ENCODE results near the gene RAP1GDS1.

RAP1GDS1 gene

DNA sequence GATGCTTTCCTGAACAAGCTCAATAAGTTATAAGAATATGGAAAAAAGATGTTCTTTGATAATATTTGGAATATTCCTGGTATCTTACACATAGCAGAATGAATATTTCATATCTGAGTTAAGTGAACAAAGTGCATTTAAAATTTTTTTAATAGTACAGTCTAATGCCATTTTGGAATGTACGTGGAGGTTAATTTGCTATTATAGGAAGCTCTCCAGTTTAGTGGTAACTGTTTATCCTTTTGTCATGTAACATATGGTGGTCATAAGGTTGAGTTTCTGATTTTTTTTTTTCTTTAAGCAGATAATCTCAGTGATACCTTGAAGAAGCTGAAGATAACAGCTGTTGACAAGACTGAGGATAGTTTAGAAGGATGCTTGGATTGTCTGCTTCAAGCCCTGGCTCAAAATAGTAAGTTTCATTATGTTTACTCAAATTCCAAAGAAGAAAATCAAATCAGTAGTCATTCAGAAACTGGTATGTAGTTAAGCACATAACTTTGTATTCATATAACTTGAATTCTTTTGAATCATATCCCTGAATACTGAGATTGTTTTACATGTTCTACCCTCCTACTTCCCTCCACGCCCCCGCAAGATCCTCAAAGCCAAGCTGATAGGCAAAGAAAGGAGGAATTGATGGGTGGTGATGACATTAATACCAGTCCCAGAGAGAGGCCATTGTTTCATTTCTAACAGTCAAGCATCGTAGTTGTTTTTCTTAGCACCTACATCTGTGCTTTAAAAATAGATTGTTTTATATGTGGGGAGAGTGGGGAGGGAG, 32.1 kb downstream of the RAP1GDS1 start:
- H3K4me1 ChIP-seq (ENCODE audit: control insufficient read depth, insufficient read depth, low read length) = no peaks in the 10 kb centered on the region
- no peaks in the 10 kb centered on the region for H3K36me3 ChIP-seq (ENCODE audit: control insufficient read depth in 2 of 2, insufficient read depth in 1 of 2, low read length in 2 of 2)
- ChIA-PET POLR2A (no interaction called here), CTCF (no interaction called here)
- H3K4me3 ChIP-seq (ENCODE audit: low read depth, low read length) = no peak overlapping the region
- TF ChIP-seq EGR2 (tag by site-specific recombination; IDR thresholded peaks at IDR 0.05; ENCODE audit: low read depth) = peak; percentile 40; the same call in 1 of the 2 replicates
- no peak for TF ChIP-seq ZNF292 (tag by site-specific recombination; IDR thresholded peaks at IDR 0.05; ENCODE audit: borderline replicate concordance, low read depth)
- H3K27ac ChIP-seq (ENCODE audit: extremely low read depth, low read depth, low read length) = no peak overlapping the region
- no peaks in the 10 kb centered on the region for H3K9me3 ChIP-seq (ENCODE audit: control insufficient read depth, insufficient read depth, low read depth, low read length)

DNA sequence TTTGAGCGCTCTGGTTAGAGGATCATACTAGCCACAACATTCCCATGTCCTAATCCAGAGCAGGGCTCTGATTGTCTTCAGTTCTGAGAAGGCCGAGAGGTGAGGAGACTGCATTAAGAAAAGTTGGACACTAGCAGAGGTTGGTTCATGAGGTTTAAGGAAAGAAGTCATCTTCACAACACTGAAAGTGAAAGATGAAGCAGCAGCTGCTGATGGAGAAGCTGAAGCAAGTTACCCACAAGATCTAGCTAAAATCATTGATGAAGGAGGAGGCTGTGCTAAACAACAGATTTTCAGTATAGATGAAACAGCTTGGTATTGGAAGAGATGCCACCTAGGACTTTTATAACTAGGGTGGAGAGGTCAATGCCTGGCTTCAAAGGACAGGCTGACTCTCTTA, 36.8 kb downstream of the RAP1GDS1 start:
- no peaks in the 10 kb centered on the region for H3K9me3 ChIP-seq (ENCODE audit: control insufficient read depth, insufficient read depth, low read depth, low read length)
- ChIA-PET CTCF (no interaction called here), POLR2A (no interaction called here)
- no peak overlapping the region for H3K4me3 ChIP-seq (ENCODE audit: low read depth, low read length)
- no peak overlapping the region for H3K27ac ChIP-seq (ENCODE audit: extremely low read depth, low read depth, low read length)
- no peak for TF ChIP-seq ZNF645 (tag by site-specific recombination; IDR thresholded peaks at IDR 0.05)
- no peak for TF ChIP-seq ZNF837 (tag by site-specific recombination; IDR thresholded peaks at IDR 0.05)
- TF ChIP-seq ZNF747 (tag by site-specific recombination; IDR thresholded peaks at IDR 0.05) = no peak
- TF ChIP-seq ZNF610 (tag by site-specific recombination; IDR thresholded peaks at IDR 0.05; ENCODE audit: borderline replicate concordance) = no peak
- no peak for TF ChIP-seq ZNF433 (tag by site-specific recombination; IDR thresholded peaks at IDR 0.05; ENCODE audit: low read depth)
- TF ChIP-seq ZNF221 (tag by site-specific recombination; IDR thresholded peaks at IDR 0.05; ENCODE audit: borderline replicate concordance) = no peak
- no peak for TF ChIP-seq ZNF449 (tag by site-specific recombination; IDR thresholded peaks at IDR 0.05)
- no peak for TF ChIP-seq ZBTB21 (tag by site-specific recombination; IDR thresholded peaks at IDR 0.05)
- no peak for TF ChIP-seq ZNF677 (tag by site-specific recombination; IDR thresholded peaks at IDR 0.05)
- TF ChIP-seq, protein P1, sequence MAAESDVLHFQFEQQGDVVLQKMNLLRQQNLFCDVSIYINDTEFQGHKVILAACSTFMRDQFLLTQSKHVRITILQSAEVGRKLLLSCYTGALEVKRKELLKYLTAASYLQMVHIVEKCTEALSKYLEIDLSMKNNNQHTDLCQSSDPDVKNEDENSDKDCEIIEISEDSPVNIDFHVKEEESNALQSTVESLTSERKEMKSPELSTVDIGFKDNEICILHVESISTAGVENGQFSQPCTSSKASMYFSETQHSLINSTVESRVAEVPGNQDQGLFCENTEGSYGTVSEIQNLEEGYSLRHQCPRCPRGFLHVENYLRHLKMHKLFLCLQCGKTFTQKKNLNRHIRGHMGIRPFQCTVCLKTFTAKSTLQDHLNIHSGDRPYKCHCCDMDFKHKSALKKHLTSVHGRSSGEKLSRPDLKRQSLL (tag by site-specific recombination; IDR thresholded peaks at IDR 0.05) = no peak
- no peak for TF ChIP-seq GFI1B (tag by site-specific recombination; IDR thresholded peaks at IDR 0.05)
- no peaks in the 10 kb centered on the region for H3K4me1 ChIP-seq (ENCODE audit: control insufficient read depth, insufficient read depth, low read length)
- H3K36me3 ChIP-seq (ENCODE audit: control insufficient read depth in 2 of 2, insufficient read depth in 1 of 2, low read length in 2 of 2) = no peaks in the 10 kb centered on the region

GRCh38 chr4:98300706-98301105, 39.5 kb downstream of the RAP1GDS1 start:
- H3K4me3 ChIP-seq (ENCODE audit: low read depth, low read length) = no peak overlapping the region
- H3K9me3 ChIP-seq (ENCODE audit: control insufficient read depth, insufficient read depth, low read depth, low read length) = no peaks in the 10 kb centered on the region
- no peak overlapping the region for H3K27ac ChIP-seq (ENCODE audit: extremely low read depth, low read depth, low read length)
- no peaks in the 10 kb centered on the region for H3K4me1 ChIP-seq (ENCODE audit: control insufficient read depth, insufficient read depth, low read length)
- no peaks in the 10 kb centered on the region for H3K36me3 ChIP-seq (ENCODE audit: control insufficient read depth in 2 of 2, insufficient read depth in 1 of 2, low read length in 2 of 2)
- ChIA-PET CTCF (interaction anchor here (0.7 kb wide), 1 partner anchor 387 kb away, joined by 5 read pairs; no protein-coding TSS in a partner anchor), POLR2A (no interaction called here)
- TF ChIP-seq GLIS1 (tag by site-specific recombination; IDR thresholded peaks at IDR 0.05) = no peak
- no peak for TF ChIP-seq ZNF747 (tag by site-specific recombination; IDR thresholded peaks at IDR 0.05)
- TF ChIP-seq ZBTB1 (tag by site-specific recombination; IDR thresholded peaks at IDR 0.05) = no peak
- no peak for TF ChIP-seq ZNF658 (tag by site-specific recombination; IDR thresholded peaks at IDR 0.05)
- no peak for TF ChIP-seq ZNF629 (tag by site-specific recombination; IDR thresholded peaks at IDR 0.05)
